Activated CD4-positive, alpha-beta T cell treated with anti-CD3 and anti-CD28 coated beads for 48 hours (primary cell): Measurements from ENCODE around the gene PLD3.

Source experiments
- DNase-seq: peaks from one replicate; pipeline ENCODE4 v3.0.0-alpha.2; 2020

The PLD3 gene, protein sequence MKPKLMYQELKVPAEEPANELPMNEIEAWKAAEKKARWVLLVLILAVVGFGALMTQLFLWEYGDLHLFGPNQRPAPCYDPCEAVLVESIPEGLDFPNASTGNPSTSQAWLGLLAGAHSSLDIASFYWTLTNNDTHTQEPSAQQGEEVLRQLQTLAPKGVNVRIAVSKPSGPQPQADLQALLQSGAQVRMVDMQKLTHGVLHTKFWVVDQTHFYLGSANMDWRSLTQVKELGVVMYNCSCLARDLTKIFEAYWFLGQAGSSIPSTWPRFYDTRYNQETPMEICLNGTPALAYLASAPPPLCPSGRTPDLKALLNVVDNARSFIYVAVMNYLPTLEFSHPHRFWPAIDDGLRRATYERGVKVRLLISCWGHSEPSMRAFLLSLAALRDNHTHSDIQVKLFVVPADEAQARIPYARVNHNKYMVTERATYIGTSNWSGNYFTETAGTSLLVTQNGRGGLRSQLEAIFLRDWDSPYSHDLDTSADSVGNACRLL

DNA sequence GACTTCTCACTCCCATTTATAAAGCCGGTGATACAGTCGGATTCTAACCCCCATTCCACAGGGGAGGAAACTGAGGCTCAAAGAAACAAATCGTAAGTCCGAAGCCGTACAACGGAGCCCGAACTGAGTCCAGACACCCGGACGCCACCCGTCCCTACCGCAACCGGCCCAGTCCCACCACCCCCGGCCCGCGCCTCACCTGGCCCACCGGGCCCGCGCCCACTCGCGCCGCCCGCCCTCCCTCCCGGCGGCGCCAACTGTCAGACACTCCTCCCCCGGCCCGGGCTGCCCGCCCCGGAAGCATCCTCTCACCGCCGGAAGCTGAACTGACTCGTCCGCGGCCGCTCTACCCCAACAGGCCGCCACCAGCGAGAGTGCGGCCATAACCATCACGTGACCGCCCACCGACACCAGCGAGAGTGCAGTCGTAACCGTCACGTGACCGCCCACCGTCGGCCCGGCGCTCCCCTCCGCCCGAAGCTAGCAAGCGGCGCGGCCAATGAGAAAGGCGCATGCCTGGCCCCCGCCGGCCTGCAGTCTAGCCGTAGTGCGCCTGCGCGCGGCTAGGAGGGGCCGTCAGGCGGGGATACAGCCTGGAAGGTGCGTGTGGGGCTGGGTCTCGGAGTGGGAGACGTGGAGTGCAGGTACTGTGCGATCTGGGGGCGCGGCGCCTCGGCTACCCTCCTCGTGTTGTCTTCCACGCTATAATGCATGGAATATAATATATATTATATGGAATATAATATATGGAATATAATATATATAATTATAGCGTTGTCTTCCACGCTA is at the start of gene PLD3, which contains the start of gene C19orf47:
TSS of gene PLD3 (plus strand) at position 571 of the 789 bp plus-strand sequence. CDS start 17,789 bp downstream, outside the sequence.
TSS of gene C19orf47 (minus strand) at position 273 of the 789 bp plus-strand sequence. CDS start 6,540 bp downstream, outside the sequence.
- DNase-seq: peak; percentile 99

DNA sequence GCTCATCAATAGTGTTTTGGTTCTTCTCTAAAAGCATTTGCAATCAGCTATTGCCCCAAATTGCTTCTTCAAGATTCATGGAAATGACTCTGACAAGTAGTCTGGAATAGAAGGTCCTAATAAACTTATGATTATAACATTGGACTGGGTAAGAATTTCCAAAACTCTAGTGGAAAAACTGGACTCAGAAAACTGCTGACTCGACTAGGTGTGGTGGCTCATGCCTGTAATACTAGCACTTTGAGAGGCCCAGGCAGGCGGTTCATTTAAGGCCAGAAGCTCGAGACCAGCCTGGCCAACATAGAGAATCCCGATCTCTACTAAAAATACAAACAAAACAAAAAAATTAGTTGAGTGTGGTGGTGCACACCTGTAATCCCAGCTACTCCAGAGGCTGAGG is 47.8 kb upstream of the PLD3 start:
- no peak for DNase-seq

DNA sequence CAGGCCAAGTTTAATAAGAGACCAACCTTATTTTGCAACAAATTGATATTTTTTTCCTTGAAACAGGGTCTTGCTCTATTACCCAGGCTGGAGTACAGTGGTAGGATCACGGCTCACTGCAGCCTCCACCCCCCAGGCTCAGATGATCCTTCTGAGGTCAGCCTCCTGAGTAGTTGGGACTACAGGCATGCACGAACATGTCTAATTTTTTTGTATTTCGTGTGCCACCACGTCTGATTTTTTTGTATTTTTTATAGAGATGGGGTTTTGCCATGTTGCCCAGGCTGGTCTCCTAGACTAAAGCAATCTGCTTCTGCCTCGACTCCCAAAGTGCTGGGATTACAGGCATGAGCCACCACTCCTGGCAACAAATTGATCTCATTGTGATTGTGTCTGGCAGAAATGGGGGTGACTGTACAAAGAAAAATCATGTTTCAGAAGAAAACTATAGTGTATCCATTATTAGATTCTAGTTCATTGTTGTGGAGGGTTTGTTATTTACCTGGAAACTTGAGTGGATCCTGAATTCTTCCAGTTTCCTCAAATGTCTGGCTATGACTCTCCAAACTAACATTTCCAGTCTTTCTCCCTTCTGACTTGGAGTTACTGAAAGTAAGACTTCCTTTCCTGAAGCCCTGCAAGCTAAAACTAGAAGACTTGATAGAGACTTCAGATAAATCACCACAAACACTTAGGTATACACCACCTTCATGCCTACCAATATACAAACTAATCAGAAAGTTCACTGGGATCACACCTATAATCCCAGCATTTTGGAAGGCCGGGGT is 46.1 kb upstream of the PLD3 start:
- no peak for DNase-seq

DNA sequence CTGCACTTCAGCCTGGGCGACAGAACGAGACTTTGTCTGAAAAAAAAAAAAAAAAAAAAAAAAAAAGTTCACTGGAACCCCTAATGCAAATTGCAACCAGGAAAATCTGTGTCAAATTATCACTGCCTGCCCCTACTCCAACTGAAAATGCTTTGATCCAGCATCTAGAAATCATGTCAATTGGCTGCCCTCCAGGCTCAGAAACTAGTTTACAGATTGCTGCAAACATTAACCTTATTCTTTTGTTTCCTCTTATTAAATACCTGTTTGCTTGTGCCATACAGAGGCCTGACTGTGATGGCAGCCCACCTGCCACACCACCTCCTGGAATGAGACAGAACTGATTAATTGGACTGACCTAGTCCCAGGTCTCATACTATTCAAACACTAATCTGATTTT is 44.7 kb upstream of the PLD3 start:
- no peak for DNase-seq

DNA sequence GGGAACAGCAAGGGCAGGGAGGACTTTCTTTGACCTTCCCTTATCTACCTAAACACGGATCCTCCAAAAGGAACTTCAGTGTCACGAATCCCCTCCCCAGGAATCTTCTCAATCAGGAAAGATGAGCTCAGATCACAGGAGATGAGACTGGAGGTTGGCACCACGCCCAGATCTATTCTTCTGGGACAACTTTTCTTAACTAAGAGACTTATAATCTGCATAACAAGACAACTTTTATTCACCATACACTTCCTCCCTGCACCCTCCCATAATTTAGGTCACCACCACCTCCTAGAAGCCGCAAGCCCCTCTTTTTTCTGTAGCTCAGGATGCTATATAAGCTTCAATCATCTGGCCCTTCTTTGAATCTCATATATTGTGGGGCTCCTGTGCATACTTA is 44.2 kb upstream of the PLD3 start:
- DNase-seq: no peak

DNA sequence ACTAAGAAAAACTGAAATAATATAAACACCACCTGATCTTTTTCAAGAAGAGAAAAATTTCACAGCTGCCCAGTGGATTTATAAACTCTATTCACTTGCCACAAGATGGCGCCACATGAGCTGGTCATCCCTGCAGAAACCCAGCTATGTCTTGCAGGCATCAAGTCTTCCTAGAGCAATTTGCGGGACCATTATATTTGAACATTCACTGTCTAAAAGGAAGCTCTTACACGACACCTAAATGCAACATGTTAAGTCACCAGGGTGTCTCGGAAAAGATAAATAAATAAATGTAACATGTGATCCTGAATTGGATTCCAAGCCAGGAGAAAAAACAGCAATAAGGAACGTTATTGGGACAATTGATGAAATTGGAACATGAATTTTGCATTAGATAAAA is 43.1 kb upstream of the PLD3 start:
- DNase-seq: peak; percentile 83

DNA sequence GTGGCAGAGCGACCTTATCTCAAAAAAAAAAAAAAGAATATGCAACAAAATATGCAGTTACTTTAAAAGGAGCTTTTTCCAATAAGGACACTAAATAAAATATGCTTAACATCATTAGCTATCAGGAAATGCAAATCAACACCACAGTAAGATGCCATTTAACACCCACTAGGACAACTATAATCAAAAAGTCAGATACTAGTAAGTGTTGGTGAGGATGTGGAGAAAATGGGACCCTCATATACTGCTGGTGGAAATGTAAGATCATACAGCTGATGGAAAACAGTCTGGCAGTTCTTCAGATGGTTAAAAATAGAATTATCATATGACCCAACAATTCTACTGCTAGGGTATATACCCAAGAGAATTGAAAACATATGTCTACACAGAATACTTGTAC is 38.8 kb upstream of the PLD3 start:
- no peak for DNase-seq

DNA sequence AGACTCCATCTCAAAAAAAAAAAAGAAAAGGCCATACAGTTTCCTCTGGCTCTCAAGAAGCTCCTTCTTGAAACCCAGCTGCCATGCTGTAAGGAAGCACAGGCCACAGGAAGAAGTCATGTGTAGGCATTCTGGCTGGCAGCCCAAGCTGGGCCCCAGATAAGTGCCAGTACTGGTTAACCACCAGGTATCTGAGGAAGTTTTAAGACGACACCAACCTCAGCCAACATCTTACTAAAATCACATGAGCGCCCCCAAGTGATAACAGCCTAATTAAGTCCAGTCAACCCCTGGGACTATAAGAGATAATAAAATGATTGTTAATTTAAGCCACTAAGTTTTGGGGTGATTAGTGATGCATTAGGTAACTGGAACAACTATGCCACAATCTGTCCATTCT is 36.0 kb upstream of the PLD3 start:
- DNase-seq: no peak

DNA sequence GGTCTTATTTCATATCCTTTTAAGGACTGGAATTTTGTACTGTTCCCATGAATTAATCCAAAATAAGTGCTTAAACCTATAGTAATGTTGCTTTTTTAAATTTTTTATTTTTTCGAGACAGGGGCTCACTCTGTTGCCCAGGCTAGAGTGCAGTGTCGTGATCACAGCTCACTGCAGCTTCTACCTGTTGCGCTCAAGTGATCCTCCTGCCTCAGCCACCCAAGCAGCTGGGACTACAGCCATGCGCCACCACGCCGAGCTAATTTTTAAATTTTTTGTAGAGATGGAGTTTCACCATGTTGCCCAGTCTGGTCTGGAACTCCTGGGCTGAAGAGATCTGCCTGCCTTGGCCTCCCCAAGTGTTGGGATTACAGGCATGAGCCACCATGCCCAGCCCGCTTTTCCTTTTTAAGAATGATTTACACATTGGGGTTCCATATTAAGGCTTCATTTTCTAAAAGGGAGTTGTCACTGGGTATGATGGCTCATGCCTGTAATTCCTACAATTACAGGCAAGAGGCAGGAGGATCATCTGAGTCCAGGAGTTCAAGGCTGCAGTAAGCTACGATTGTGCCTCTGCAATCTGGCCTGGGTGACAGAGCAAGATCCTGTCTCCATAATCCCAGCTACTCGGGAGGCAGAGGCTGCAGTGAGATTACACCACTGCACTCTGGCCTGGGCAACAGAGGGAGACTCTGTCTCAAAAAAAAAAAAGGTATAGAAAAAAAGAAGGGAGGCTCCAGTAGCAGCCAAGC is 35.1 kb upstream of the PLD3 start:
- DNase-seq: no peak

DNA sequence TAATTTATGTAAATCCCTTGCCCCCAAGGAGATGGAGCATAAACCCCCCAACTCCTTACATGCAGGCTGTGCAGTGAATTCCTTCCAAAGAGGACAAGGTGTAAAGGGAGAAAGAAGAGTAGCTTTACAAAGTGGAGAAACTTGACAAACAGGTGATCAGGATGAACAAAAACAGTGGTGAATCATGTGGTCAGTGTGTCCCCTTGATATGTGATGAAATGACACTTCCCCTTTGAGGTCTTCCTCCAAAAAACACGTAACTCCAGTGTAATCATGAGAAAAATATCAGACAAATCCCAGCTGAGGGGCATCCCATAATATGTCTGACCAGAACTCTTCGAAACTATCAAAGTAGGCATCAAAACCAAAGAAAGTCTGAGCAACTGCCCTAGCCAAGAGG is 33.8 kb upstream of the PLD3 start:
- DNase-seq: no peak

DNA sequence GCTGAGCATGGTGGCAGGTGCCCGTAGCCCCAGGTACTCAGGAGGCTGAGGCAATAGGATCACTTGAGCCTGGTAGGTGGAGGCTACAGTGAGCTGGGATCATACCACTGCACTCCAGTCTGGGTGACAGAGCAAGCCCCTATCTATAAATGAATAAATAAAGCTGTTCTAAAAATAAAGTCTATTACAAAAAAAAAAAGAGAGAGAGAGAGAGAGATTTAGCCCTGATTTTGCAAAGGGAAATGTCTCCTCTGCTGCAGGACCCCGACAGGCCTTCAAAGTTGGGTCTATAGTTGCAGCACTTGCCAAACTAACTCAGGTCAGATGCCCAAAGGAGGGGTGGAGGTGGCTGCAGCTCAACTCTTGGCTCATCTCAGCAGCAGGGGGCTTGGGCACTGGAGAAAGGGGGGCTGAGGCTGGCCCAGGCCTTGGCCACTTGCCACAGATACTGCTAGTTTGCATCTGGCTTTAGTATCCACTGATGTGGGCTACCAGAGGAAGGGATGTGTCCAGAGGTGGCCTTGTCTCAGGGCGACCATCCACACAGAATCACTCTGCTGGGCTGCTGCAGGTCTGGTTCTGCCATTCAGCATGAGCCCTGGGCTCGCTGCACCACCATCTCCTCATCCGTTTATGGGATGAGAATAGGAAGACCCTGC is 32.6 kb upstream of the PLD3 start:
- no peak for DNase-seq

DNA sequence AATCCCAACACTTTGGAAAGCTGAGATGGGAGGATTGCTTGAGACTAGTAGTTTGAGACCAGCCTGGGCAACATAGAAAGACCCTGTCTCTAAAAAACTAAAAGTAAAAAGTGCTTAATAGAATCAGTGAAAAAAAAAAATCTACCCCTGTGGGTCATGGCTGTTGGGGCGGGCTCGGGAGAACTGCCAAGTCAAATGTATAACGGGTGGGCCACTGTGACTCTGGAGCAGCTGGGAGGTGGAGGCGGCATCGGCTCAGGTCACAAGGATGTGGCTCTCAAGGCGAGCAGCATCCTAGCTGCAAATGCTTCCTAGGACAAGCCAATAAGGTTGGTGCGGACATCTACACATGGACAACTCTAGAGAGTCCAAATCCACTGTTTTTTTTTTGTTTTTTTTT is 31.2 kb upstream of the PLD3 start:
- DNase-seq: no peak

DNA sequence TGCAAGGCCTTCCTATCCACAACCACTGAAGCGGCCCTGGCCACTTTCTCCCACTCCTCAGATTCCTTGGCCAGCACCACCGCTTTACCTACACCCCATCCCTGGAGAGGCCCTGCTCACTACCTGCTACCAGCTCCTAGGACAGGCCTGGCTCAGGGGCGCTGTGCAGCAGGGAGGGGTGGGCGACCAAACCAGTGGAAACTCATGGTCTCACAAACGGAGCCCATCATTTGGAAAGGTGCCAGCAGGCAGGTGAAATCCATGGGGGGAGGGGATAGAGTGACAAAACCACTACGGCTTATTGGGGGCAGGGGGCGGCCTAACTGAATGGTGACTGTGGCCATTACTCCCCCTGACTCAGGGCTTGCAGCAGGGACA is 27.9 kb upstream of the PLD3 start:
- DNase-seq: no peak

DNA sequence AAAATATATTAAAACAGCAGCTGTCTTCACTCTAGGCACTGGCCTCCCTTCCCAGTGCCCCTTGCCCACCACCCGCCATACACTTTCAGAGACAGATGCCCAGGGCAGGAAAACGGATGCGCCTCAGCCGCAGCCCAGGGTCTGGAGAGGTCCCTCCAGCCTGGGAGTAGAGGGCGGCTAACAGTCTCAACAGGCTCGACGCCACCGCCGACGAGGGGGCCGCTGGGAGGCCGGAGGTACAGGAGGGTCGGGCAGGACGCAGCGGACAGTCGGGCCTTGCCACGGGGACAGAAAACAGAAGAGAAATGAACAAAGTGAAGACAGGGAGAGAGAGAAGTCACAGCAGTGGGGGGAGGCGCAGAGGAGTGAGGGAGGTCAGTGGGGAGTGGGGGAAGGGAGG is 27.4 kb upstream of the PLD3 start:
- DNase-seq: no peak

DNA sequence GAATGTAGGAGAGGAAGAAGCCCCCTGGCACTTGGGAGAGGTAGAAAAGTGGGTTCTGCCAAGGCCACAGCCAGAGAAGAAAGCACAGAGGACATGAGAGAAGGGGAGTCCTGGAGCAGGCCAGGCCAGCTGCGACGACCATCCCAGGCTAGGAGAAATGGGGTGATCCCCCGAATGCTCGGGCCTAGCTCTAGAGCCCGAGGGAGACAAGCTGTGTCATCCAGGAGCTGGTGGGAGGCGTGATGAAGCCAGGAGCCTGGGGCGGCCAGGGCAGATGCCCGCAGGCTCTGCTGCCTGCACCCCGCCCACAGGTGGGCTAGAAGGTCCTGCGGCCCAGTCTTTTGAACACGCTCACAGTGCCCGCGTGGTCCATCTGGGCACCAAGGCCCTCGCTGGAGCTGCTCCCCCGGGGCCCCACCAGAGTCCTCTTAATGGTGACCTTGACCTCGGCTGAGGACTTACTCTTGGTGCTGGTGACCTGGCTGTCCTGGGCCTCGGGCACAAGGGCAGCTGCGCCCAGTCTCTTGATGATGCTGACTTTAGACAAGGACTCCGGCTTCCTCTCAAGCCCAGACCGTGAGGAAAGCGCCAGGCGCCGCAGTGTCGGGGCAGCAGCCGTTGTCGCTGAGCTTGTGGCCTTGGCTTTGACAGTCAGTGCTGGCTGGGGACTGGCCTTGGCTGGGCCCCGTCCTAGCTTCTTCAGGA is 26.8 kb upstream of the PLD3 start:
- DNase-seq: no peak

DNA sequence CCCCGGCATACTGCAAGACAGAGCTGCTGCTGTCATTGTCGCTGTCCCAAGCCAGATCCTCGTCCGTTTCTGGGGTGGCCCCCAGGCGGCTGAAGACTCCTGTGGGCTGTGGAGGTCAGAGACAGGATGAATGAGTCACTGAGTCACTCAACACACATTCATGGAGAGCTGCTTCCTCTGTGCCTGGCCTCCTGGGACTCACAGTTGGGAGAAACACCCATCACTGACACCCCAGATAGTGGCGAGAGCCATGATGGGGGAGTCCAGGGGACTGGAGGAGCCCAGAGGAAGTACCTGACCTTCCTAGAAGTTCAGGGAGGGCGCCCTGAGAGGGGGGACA is 26.3 kb upstream of the PLD3 start:
- no peak for DNase-seq

DNA sequence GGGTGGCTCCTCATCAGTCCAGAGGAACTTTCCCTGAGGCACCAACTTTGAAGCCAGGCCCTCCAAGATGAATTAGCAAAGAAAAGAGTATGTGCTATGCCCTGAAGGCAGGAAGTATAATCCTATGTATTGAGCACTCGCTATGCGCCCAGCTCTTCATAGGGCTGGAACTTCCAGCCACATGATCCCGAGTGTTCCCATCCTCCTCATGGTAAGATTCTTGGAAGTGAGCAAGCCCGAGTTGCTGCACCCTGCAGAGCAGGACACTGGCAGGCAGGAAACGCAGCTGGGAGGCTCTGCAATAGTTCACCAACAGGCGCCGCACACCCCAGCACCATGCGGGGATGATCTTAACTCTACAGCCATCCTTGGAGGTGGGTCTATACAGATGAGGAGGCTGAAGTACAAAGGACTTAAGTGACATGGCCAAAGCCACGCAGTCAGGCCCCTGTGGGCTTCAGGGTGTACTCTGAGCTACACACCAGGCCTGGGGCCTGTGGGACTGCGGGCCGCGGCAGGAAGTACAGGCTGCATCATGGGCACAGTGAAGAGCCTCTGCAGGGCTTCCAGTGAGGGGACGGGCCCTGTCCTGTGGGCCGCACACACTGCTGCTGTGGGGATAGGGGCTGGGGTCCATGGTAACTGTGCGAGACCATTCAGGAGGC is 25.4 kb upstream of the PLD3 start:
- DNase-seq: no peak

DNA sequence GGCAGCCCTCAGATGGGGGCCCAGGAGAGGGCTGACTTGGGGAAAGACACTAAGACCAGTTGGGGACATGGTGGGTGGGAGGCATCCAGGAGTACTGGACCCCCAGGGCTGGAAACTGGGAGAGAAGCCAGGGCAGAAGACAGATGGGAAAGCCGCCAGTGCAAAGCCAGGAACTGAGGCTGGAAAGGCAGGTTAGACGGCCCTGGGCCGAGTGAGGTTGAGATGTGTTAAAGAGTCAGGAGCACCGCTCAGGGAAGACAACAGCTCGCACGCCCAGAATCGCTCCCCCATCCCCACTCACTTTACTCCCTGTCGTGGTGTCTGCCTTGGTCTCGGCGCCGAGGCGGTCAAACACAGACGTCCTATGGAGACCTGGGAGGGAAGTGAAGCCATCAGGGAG is 24.8 kb upstream of the PLD3 start:
- no peak for DNase-seq

DNA sequence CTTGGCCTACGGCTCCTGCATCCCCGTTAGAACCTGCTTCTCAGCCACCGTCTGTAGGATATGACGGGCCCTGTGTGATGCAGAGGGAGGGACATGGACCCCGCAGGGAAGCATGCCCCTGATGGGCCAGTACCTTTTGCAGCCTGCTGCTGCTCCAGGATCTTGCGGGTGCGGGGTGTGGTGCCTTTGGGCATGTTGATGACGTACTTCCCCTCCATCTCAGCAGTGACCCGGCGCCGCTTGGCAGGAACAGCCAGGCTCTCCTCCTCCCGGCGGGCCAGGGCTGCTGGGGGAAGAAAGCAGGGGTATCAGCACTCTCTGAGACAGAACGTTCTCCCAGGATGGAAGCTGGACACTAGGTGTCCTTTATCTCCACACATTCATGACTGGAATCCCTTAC is 22.3 kb upstream of the PLD3 start:
- DNase-seq: no peak

DNA sequence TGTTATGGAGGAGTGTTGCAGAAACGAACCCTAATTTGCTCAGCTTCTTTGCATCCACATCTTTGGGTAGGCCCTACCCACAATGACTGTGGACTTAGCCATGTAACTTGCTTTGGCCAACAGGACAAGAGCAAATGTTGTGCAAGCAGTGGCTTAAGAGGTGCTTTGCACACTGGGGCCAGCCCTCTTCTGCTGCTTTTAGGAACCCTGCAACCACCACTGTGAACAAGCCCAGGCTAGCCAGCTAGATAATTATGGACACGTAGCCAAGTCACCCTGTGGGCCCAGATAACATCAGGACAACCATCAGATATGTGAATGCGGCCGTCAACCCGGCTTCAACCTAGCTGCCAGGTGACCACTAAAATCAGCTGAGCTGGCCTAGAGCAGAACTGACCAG is 17.4 kb upstream of the PLD3 start:
- no peak for DNase-seq

DNA sequence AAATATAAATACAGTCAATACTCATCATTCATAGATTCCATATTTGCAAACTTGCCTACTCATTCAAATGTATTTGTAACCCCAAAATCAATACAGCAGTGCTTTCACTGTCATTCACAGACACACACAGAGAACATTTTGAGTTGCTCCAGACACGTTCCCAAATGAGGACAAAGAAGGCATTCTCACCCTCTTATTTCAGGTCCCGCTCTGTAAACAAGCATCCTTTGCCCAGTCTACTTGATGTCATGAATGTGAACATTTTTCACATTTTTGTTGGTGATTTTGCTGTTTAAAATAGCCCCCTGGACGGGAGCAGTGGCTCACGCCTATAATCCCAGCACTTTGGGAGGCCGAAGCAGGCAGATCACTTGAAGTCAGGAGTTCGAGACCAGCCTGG is 15.8 kb upstream of the PLD3 start:
- DNase-seq: no peak
